HepG2 (cell line): ENCODE results near the gene TNFAIP1. TPM values are rescaled to one million over a fixed set of nuclear protein-coding genes. Genes with fewer than 3 reads are reported as not detected.

Experiments
- DNMT1 ChIP-seq: sonication (generic); formaldehyde crosslinking; IDR thresholded peaks from 2 replicates; pipeline ENCODE4 v1.5.1; 2020; ENCODE audit warnings: mild to moderate bottlenecking, missing genetic modification reagents
- ERF ChIP-seq: IDR thresholded peaks from 2 replicates; pipeline ENCODE4 v1.6.1; 2018; ENCODE audit warnings: missing biosample characterization, missing genetic modification reagents
- POLR2G ChIP-seq: fragments of 200-400 bp; formaldehyde crosslinking; IDR thresholded peaks from 2 replicates; pipeline ENCODE4 v1.6.1; 2018; ENCODE audit warnings: mild to moderate bottlenecking, low read depth, low read length, moderate library complexity
- SSRP1 ChIP-seq: IDR thresholded peaks from 2 replicates; pipeline ENCODE4 v1.6.1; 2016; ENCODE audit warnings: control low read depth
- TMF1 ChIP-seq: sonication (generic); formaldehyde crosslinking; IDR thresholded peaks from 2 replicates; pipeline ENCODE4 v1.8.1; 2022; ENCODE audit warnings: low read depth, missing genetic modification reagents
- ZNF225 ChIP-seq: sonication (generic); formaldehyde crosslinking; IDR thresholded peaks from 2 replicates; pipeline ENCODE4 v1.4.0; 2020; ENCODE audit warnings: mild to moderate bottlenecking, missing genetic modification reagents
- ZNF263 ChIP-seq: sonication (generic); formaldehyde crosslinking; IDR thresholded peaks from 2 replicates; pipeline ENCODE4 v1.4.0; 2020; ENCODE audit warnings: missing genetic modification reagents
- ZNF317 ChIP-seq: sonication (generic); formaldehyde crosslinking; IDR thresholded peaks from 2 replicates; pipeline ENCODE4 v1.5.0; 2020; ENCODE audit warnings: mild to moderate bottlenecking, missing genetic modification reagents
- ZNF34 ChIP-seq: sonication (generic); formaldehyde crosslinking; IDR thresholded peaks from 2 replicates; pipeline ENCODE4 v1.4.0; 2020; ENCODE audit warnings: mild to moderate bottlenecking, missing genetic modification reagents, borderline replicate concordance
- ZNF792 ChIP-seq: IDR thresholded peaks from 2 replicates; pipeline ENCODE4 v1.6.1; 2016
- polyA plus RNA-seq, 8 experiments: library from polyadenylated mRNA; depleted of rRNA in 3 of 8; stranded (reverse) in 7 of 8; unstranded in 1 of 8; fragments of >200 nt; fragmentation: Illumina TruSeq in 4 of 8; extraction: Trizol in 4 of 8; gene quantifications; 2 replicates each; pipeline versions ENCODE4 v1.2.1 to v1.2.3, GENCODE V29; 2011 to 2016; ENCODE audit warnings: low read depth in 4 of 8, missing spikeins in 1 of 8, mixed read lengths in 1 of 8; ENCODE audit not compliant: insufficient read depth in 1 of 8
- total RNA-seq, 5 experiments: library from RNA; depleted of rRNA; stranded (reverse); fragments of >200 nt; fragmentation: Illumina TruSeq; extraction: Trizol; gene quantifications; 2 replicates each; pipeline ENCODE4 v1.2.3, GENCODE V29; 2016; ENCODE audit warnings: low read depth in 1 of 5
- TF ChIP-seq, protein P1 (sequence below): sonication (generic); formaldehyde crosslinking; IDR thresholded peaks from 2 replicates; pipeline ENCODE4 v1.4.0; 2020; ENCODE audit warnings: missing genetic modification reagents
- TF ChIP-seq, protein P2 (sequence below): sonication (generic); formaldehyde crosslinking; IDR thresholded peaks from 2 replicates; pipeline ENCODE4 v1.5.1; 2020; ENCODE audit warnings: missing genetic modification reagents, mild to moderate bottlenecking, borderline replicate concordance
- TF ChIP-seq, protein P3 (sequence below): sonication (generic); formaldehyde crosslinking; IDR thresholded peaks from 2 replicates; pipeline ENCODE4 v1.5.1; 2020; ENCODE audit warnings: missing genetic modification reagents, mild to moderate bottlenecking, borderline replicate concordance
- TF ChIP-seq, protein P4 (sequence below): sonication (generic); formaldehyde crosslinking; IDR thresholded peaks from 2 replicates; pipeline ENCODE4 v1.4.0; 2020; ENCODE audit warnings: missing genetic modification reagents
- TF ChIP-seq, protein P5 (sequence below): sonication (generic); formaldehyde crosslinking; IDR thresholded peaks from 2 replicates; pipeline ENCODE4 v1.8.0; 2022; ENCODE audit warnings: missing genetic modification reagents, mild to moderate bottlenecking, borderline replicate concordance
- TF ChIP-seq, protein P6 (sequence below): sonication (generic); formaldehyde crosslinking; IDR thresholded peaks from 2 replicates; pipeline ENCODE4 v1.5.0; 2020; ENCODE audit warnings: mild to moderate bottlenecking, missing genetic modification reagents

Gene TNFAIP1
- total and polyA plus RNA-seq, 2 of the 13 experiments (the other 11 are each of a cell fraction or from before 2014, with no cell fraction given), result 17.5 to 40.6 TPM

DNA sequence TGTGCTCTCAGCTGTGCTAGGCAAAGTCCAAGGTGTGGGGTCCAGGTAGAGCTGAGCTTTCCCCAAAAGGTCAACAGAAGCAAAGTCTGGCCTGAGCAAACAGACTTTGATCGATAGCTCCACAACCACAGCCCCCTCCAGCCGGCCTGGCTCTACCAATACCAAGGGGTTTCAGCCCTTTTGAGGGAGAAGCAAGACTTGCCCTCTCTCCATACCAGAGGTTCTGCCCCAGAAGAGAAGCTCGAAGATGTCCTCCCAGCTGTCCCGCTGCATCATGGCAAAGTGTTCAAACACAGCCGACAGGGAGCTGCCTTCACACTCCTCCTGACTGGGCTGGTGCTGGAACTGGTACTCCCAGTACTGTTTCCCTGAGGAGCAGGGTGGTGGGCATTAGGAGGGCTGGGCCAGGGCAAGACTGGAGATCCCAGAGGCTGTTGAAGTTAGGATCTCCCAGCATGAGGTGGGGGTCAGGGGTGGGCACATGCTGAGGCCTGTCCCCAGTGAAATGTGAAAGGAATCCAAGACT, 32.8 kb downstream of the TNFAIP1 start (continued):
- TF ChIP-seq, protein P1, sequence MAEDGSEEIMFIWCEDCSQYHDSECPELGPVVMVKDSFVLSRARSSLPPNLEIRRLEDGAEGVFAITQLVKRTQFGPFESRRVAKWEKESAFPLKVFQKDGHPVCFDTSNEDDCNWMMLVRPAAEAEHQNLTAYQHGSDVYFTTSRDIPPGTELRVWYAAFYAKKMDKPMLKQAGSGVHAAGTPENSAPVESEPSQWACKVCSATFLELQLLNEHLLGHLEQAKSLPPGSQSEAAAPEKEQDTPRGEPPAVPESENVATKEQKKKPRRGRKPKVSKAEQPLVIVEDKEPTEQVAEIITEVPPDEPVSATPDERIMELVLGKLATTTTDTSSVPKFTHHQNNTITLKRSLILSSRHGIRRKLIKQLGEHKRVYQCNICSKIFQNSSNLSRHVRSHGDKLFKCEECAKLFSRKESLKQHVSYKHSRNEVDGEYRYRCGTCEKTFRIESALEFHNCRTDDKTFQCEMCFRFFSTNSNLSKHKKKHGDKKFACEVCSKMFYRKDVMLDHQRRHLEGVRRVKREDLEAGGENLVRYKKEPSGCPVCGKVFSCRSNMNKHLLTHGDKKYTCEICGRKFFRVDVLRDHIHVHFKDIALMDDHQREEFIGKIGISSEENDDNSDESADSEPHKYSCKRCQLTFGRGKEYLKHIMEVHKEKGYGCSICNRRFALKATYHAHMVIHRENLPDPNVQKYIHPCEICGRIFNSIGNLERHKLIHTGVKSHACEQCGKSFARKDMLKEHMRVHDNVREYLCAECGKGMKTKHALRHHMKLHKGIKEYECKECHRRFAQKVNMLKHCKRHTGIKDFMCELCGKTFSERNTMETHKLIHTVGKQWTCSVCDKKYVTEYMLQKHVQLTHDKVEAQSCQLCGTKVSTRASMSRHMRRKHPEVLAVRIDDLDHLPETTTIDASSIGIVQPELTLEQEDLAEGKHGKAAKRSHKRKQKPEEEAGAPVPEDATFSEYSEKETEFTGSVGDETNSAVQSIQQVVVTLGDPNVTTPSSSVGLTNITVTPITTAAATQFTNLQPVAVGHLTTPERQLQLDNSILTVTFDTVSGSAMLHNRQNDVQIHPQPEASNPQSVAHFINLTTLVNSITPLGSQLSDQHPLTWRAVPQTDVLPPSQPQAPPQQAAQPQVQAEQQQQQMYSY (CRISPR knock-in tag), result no peak
- TF ChIP-seq, protein P2, sequence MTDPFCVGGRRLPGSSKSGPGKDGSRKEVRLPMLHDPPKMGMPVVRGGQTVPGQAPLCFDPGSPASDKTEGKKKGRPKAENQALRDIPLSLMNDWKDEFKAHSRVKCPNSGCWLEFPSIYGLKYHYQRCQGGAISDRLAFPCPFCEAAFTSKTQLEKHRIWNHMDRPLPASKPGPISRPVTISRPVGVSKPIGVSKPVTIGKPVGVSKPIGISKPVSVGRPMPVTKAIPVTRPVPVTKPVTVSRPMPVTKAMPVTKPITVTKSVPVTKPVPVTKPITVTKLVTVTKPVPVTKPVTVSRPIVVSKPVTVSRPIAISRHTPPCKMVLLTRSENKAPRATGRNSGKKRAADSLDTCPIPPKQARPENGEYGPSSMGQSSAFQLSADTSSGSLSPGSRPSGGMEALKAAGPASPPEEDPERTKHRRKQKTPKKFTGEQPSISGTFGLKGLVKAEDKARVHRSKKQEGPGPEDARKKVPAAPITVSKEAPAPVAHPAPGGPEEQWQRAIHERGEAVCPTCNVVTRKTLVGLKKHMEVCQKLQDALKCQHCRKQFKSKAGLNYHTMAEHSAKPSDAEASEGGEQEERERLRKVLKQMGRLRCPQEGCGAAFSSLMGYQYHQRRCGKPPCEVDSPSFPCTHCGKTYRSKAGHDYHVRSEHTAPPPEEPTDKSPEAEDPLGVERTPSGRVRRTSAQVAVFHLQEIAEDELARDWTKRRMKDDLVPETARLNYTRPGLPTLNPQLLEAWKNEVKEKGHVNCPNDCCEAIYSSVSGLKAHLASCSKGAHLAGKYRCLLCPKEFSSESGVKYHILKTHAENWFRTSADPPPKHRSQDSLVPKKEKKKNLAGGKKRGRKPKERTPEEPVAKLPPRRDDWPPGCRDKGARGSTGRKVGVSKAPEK (CRISPR knock-in tag), result peak; percentile 59; the same call in 1 of the 2 replicates
- peak; percentile 57; the same call in 1 of the 2 replicates for TF ChIP-seq ZNF317
- TF ChIP-seq ERF (CRISPR knock-in tag), result peak; percentile 53; the same call in 1 of the 2 replicates
- TF ChIP-seq ZNF792 (CRISPR knock-in tag), result peak; percentile 75; the same call in 1 of the 2 replicates
- TF ChIP-seq, protein P3, sequence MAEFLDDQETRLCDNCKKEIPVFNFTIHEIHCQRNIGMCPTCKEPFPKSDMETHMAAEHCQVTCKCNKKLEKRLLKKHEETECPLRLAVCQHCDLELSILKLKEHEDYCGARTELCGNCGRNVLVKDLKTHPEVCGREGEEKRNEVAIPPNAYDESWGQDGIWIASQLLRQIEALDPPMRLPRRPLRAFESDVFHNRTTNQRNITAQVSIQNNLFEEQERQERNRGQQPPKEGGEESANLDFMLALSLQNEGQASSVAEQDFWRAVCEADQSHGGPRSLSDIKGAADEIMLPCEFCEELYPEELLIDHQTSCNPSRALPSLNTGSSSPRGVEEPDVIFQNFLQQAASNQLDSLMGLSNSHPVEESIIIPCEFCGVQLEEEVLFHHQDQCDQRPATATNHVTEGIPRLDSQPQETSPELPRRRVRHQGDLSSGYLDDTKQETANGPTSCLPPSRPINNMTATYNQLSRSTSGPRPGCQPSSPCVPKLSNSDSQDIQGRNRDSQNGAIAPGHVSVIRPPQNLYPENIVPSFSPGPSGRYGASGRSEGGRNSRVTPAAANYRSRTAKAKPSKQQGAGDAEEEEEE (CRISPR knock-in tag), result peak; percentile 14; the same call in 1 of the 2 replicates
- TF ChIP-seq, protein P4, sequence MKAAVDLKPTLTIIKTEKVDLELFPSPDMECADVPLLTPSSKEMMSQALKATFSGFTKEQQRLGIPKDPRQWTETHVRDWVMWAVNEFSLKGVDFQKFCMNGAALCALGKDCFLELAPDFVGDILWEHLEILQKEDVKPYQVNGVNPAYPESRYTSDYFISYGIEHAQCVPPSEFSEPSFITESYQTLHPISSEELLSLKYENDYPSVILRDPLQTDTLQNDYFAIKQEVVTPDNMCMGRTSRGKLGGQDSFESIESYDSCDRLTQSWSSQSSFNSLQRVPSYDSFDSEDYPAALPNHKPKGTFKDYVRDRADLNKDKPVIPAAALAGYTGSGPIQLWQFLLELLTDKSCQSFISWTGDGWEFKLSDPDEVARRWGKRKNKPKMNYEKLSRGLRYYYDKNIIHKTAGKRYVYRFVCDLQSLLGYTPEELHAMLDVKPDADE (CRISPR knock-in tag), result no peak
- TF ChIP-seq, protein P5, sequence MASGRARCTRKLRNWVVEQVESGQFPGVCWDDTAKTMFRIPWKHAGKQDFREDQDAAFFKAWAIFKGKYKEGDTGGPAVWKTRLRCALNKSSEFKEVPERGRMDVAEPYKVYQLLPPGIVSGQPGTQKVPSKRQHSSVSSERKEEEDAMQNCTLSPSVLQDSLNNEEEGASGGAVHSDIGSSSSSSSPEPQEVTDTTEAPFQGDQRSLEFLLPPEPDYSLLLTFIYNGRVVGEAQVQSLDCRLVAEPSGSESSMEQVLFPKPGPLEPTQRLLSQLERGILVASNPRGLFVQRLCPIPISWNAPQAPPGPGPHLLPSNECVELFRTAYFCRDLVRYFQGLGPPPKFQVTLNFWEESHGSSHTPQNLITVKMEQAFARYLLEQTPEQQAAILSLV (CRISPR knock-in tag), result no peak
- peak; percentile 27; the same call in 1 of the 2 replicates for TF ChIP-seq ZNF225 (CRISPR knock-in tag)
- peak; percentile 69 for TF ChIP-seq POLR2G
- TF ChIP-seq TMF1 (CRISPR knock-in tag), result no peak
- TF ChIP-seq ZNF263, result peak; percentile 64; the same call in 1 of the 2 replicates
- TF ChIP-seq ZNF34 (CRISPR knock-in tag), result no peak
- no peak for TF ChIP-seq SSRP1
- no peak for TF ChIP-seq DNMT1 (CRISPR knock-in tag)
- TF ChIP-seq, protein P6, sequence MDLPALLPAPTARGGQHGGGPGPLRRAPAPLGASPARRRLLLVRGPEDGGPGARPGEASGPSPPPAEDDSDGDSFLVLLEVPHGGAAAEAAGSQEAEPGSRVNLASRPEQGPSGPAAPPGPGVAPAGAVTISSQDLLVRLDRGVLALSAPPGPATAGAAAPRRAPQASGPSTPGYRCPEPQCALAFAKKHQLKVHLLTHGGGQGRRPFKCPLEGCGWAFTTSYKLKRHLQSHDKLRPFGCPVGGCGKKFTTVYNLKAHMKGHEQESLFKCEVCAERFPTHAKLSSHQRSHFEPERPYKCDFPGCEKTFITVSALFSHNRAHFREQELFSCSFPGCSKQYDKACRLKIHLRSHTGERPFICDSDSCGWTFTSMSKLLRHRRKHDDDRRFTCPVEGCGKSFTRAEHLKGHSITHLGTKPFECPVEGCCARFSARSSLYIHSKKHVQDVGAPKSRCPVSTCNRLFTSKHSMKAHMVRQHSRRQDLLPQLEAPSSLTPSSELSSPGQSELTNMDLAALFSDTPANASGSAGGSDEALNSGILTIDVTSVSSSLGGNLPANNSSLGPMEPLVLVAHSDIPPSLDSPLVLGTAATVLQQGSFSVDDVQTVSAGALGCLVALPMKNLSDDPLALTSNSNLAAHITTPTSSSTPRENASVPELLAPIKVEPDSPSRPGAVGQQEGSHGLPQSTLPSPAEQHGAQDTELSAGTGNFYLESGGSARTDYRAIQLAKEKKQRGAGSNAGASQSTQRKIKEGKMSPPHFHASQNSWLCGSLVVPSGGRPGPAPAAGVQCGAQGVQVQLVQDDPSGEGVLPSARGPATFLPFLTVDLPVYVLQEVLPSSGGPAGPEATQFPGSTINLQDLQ (CRISPR knock-in tag), result no peak
